Muscle layer of colon (tissue), 2 donors: ENCODE data around the gene CMTM1.
A peak's percentile ranks its signal among the peaks of the same experiment; 100 is the strongest.

Experiments used
- H3K27ac ChIP-seq: one replicate; pipeline ENCODE4 v1.7.0; 2013; ENCODE audit warnings: low read depth, mild to moderate bottlenecking, low read length, moderate library complexity
- H3K27me3 ChIP-seq, 2 donors: one replicate each; pipeline ENCODE4 v1.7.0; 2013; ENCODE audit warnings: low read length in 2 of 2, mild to moderate bottlenecking in 2 of 2; ENCODE audit not compliant: insufficient read depth in 2 of 2, control insufficient read depth in 1 of 2
- H3K36me3 ChIP-seq: one replicate; pipeline ENCODE4 v1.7.0; 2013; ENCODE audit warnings: mild to moderate bottlenecking, low read length; ENCODE audit not compliant: insufficient read depth
- H3K4me1 ChIP-seq: one replicate; pipeline ENCODE4 v1.7.0; 2013; ENCODE audit warnings: mild to moderate bottlenecking, low read length; ENCODE audit not compliant: insufficient read depth
- H3K4me3 ChIP-seq, 2 donors: one replicate each; pipeline ENCODE4 v1.7.0; 2013; ENCODE audit warnings: low read length in 2 of 2, low read depth in 1 of 2, mild to moderate bottlenecking in 1 of 2, moderate library complexity in 1 of 2
- H3K9ac ChIP-seq: one replicate; pipeline ENCODE4 v1.7.0; 2013; ENCODE audit warnings: low read length
- H3K9me3 ChIP-seq: one replicate; pipeline ENCODE4 v1.7.0; 2013; ENCODE audit warnings: mild to moderate bottlenecking, low read length
- donor health status: abdominal sarcoma.
- donor health status: Adenocarcinoma of cecum.

The CMTM1 gene

DNA sequence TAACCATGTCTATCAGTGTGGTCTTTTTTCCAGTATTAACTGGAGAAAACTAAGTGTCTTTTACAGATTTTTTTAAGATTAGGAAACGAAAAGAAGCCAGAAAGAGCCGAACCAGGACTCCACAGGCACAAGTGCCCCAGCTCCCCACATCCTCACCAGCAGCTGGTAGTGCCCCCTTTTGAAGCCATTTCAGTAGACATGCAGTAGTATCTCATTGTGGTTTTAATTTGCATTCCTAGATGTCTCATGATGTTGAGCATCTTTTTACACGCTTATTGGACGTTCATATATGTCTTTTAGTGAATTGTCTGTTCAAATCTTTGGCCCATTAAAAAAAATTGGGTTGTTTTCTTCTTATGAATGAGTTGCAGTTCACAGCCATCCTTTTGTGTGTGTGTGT is 33.5 kb downstream of the CMTM1 start:
- Histone ChIP-seq H3K36me3 (no peaks in the 10 kb centered on the region), H3K27me3 (peaks cover 0 to 13% of the 10 kb centered on the region in 2 donors), H3K4me3 (no peak overlapping the region), H3K27ac (no peak overlapping the region), H3K9ac (no peak overlapping the region), H3K9me3 (no peaks in the 10 kb centered on the region), H3K4me1 (peaks cover 9% of the 10 kb centered on the region)

DNA sequence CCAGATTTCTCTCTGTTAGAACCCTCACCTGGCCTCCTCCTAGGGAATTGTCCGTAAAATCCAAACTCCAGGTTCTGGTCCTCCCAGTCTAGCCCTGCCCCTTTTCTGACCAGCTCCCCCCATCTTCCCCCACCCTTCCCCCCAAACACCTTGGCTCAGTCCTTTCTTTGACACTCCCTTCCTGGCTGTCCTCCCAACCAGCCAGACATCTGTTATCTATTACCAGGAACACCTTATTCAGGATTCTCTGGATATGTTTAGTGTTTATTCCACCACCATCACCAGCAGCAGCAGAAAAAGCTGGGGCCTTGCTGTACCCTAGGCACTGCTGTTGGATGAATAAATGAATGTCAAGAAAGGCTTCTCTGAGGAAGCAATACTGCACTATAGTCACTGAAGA is 34.2 kb downstream of the CMTM1 start:
- Histone ChIP-seq H3K4me3 (no peak overlapping the region), H3K9me3 (no peaks in the 10 kb centered on the region), H3K4me1 (peaks cover 9% of the 10 kb centered on the region), H3K9ac (no peak overlapping the region), H3K27me3 (peaks cover 0 to 18% of the 10 kb centered on the region in 2 donors), H3K27ac (no peak overlapping the region), H3K36me3 (no peaks in the 10 kb centered on the region)

DNA sequence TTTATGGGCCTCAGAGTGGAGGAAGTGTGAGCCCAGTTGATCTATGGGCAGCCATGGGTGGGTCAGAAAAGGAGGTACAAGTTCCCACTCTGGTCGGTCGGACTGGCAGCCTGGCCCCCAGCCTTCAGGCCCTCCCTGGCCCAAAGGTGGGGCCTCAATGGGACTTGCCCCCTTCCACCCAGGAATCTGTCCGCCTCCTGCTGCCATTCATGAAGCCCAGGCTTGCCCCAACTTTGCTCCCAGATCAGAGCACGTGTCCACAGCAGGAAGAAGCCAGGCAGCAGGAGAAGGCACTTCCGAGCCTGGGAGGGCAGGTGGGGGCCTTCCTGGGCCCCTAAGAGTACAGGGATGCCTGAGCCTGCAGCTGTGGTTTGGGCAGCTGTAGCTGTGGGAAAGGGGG is 35.2 kb downstream of the CMTM1 start:
- no peaks in the 10 kb centered on the region for H3K9me3 ChIP-seq
- H3K27me3 ChIP-seq = peaks cover 0 to 19% of the 10 kb centered on the region in 2 donors
- peaks cover 9% of the 10 kb centered on the region for H3K4me1 ChIP-seq
- no peak overlapping the region for H3K9ac ChIP-seq
- H3K36me3 ChIP-seq = no peaks in the 10 kb centered on the region
- H3K27ac ChIP-seq = no peak overlapping the region
- H3K4me3 ChIP-seq = no peak overlapping the region

DNA sequence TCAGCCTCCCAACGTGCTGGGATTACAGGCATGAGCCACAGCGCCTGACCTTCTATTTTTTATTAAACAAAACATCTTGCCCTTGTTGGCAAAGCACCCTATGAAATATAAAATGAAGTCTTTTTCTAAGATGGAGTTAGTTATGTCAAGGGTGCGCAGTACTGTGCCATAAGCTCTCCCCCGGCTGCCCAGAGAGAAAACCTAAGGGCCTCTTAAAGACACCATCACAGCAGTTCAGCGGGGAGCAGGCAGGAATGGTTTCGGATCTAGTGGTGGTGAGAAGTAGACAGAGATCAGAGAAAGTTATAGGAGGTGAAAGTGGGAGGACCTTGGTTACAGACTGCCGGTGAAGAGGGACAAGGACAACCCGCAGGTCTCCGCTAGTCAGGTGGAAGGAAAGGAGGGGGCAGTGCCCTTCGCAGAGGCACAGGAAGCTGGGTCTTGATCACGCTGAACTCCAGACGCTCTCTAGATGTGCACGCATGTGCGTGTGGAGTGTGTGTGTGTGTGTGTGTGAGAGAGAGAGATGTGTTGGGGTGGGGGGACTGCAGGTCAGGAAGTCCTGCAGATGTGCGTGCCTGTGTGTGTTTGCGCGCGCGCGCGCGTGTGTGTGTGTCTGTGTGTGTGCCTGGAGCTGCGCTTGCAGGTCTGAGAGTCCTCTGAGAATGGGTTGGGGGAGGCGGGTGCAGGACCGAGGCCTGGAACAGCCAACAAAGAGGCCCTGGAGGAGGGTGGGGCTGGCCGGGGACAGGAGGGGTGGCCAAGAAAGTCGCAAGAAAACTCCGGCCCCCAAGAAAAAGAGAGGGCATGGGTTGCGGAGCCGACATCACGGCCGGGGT is 37.5 kb downstream of the CMTM1 start:
- Histone ChIP-seq H3K9ac (peak overlapping the region; percentile 0), H3K9me3 (no peaks in the 10 kb centered on the region), H3K27me3 (peaks cover 0 to 19% of the 10 kb centered on the region in 2 donors), H3K4me3 (peak overlapping the region; percentile 38 to 52), H3K36me3 (no peaks in the 10 kb centered on the region), H3K27ac (no peak overlapping the region), H3K4me1 (peaks cover 11% of the 10 kb centered on the region)

DNA sequence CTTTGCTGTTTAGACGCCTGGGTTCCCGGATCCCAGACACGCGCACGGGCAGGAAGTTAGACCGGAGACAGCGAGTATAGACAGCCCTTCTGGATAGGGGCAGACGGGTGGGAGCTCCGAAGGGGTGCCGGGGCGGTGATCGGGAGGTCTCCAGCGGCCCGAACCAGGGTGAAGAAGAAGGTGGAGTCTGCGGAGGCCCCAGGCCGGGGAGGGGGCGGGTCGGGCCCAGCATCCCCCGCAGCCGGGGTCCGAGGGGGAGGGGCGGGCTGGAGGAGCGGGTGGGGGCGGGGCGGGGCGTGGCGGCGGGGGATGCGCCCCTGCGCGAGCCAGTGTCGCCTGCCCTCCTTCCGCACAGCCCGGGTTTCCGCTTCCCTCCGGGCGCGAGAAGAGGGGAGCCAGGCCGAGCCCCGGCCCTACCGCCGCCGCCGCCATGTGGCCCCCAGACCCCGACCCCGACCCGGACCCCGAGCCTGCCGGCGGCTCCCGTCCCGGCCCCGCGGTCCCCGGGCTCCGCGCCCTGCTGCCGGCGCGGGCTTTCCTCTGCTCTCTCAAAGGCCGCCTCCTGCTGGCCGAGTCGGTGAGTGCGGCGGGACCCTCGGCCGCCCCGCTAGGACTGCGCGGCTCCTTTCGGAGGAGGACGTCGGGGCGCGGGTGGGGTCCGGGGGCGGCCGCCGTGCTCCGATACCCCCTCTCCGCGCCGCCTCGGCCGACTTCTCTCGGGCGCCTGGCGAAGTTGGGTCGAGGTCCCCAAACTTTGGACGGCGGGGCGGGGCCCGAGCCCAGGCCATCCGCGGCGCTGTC is 38.3 kb downstream of the CMTM1 start, which contains the start of gene CMTM3:
CMTM3 (plus strand) TSS at position 329 of the 801 bp plus-strand sequence; CDS start at position 431, 102 bp downstream.
- Histone ChIP-seq H3K27me3 (peaks cover 0 to 19% of the 10 kb centered on the region in 2 donors), H3K9me3 (no peaks in the 10 kb centered on the region), H3K4me1 (peaks cover 14% of the 10 kb centered on the region), H3K36me3 (peaks cover under 1% of the 10 kb centered on the region), H3K9ac (peak within 1 kb of the TSS; percentile 0), H3K27ac (peak within 1 kb of the TSS; percentile 58), H3K4me3 (peak within 1 kb of the TSS; percentile 52 to 74)

DNA sequence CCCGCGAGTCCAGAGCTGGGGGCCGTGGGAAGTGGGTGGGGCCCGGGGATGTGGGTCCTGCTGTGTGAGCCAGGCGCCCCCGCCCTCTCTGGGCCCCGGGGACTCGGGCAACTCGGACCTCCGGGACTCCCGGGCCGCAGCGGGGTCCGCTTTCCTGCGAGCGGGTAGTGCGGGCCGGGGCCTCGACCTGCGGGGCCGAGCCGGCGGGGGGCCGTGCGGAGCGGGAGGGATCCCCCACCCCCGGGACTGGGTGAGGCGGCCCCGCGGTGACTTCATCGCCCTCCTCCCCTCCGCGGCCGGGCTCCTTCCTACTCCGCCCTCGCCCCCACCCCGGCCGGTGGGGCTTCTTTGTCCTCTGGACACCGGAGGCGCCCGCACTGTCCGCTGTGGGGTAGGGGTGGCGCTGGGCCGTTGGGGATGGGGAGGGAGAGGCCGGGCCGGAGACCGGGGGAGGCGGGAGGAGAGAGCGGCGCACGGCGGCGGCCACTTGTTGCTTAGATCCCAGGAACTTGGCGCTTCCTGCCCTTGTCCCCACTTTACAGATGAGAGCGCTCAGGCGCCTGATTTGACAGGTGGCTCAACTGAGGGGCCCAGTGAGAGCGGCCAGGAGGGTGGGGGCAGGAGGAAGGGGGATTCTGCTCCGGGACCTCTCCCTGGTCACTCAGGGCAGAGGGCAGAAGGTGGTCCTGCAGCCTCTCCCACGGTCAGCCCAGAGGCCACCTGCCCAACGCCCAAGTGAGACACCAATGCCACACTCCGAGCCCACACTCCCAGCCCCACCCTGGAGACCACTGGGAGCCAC is 39.1 kb downstream of the CMTM1 start:
- Histone ChIP-seq H3K27ac (peak overlapping the region; percentile 58), H3K27me3 (peaks cover 0 to 19% of the 10 kb centered on the region in 2 donors), H3K9ac (no peak overlapping the region), H3K4me3 (peak overlapping the region; percentile 27 to 74), H3K9me3 (no peaks in the 10 kb centered on the region), H3K36me3 (peaks cover 7% of the 10 kb centered on the region), H3K4me1 (peaks cover 14% of the 10 kb centered on the region)

DNA sequence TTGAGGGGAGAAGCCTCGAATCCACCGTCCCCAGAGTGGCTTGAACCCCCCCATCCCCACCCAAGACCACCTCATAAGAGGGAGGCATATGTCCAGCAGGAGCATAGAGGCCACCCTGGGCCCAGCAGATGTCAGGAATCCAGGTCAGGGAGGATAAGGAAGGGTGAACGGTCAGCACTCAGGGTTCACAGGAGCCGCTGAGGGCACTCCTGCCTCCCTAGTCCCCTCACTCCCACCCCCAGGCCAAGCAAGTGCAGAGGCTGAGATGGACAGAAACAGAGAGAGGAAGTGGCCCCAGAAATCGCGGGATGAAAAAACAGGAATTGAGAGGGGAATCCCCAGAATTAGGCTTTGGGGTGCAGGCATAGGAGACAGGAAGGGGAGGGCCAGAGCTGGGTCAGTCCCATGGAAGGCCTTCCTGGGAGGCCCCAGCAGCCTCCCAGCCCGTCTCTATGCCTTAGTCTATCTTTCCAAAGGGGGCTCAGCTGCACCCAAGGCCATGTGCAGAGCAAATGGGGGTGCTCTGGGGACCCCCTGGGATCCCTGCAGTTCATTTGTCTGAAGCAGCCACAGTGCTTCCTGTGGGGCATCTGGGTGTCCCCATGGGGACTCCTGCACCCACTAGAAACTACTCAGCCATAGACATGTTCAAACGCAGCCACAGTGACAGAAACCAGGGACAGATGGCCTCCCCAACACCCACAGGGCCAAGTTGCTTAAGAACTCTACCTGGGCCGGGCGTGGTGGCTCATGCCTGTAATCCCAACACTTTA is 39.9 kb downstream of the CMTM1 start:
- H3K36me3 ChIP-seq = peaks cover 12% of the 10 kb centered on the region
- peaks cover 0 to 15% of the 10 kb centered on the region in 2 donors for H3K27me3 ChIP-seq
- H3K4me1 ChIP-seq = peaks cover 14% of the 10 kb centered on the region
- no peaks in the 10 kb centered on the region for H3K9me3 ChIP-seq
- peak overlapping the region; percentile 58 for H3K27ac ChIP-seq
- no peak overlapping the region for H3K9ac ChIP-seq
- H3K4me3 ChIP-seq = peak overlapping the region in 1 of 2 donors; percentile 27

DNA sequence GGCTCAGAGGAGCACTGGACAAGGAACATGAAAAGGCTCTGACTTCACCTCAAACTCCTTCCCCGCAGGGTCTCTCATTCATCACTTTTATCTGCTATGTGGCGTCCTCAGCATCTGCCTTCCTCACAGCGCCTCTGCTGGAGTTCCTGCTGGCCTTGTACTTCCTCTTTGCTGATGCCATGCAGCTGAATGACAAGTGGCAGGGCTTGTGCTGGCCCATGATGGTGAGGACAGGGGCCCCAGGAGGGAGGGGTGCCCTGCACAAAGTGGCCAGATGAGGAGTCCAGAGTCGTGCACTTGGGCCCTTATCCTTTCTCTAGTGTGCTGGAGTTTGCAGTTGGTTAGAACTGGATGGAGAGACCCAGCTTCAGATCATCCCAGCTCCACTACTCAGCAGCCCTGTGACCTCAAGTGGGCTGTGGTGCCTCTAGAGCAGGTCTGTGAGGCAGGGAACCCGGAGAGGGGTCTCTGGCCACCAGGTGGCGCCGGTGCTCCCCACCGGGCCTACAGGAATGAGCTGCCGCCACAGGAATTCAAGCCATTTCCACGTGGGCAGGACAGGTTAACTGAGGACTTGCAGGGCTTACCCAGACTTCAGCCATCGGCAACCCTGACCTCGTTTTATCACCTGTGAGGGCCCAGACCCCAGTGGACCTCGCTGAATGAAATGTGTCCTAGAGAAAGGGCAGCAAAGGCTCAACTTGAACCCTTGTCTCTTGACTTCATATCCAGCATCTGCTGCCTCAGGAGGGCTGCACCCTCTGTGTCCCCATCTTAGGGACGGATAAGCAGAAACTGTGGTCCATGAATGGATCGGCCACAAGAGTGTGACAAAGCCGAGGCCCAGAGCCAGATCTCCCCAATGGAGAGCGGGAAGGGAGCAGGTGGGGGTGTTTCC is 42.3 kb downstream of the CMTM1 start:
- peaks cover 12% of the 10 kb centered on the region for H3K4me1 ChIP-seq
- no peak overlapping the region for H3K27ac ChIP-seq
- H3K4me3 ChIP-seq = no peak overlapping the region
- H3K36me3 ChIP-seq = peaks cover 28% of the 10 kb centered on the region
- H3K27me3 ChIP-seq = peaks cover 0 to 14% of the 10 kb centered on the region in 2 donors
- no peak overlapping the region for H3K9ac ChIP-seq
- H3K9me3 ChIP-seq = no peaks in the 10 kb centered on the region

DNA sequence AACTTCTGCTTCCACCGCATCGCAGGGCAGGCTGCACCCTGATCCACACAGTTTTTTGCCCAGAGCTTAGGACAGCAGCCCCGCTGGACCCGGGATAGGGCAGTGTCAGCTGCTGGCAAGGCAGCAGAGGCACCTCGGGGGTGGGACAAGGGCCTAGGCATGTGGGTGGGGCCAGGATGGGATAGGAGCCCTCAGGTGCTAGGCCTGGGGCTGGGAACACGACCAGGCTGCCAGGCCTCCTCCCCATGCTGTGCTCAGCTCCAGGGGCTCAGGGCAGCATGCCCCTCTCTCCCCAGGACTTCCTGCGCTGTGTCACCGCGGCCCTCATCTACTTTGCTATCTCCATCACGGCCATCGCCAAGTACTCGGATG is 42.9 kb downstream of the CMTM1 start:
- Histone ChIP-seq H3K9ac (no peak overlapping the region), H3K4me1 (peaks cover 6% of the 10 kb centered on the region), H3K36me3 (peaks cover 28% of the 10 kb centered on the region)

More for the DNA sequence above, 42.9 kb downstream of the CMTM1 start:
- Histone ChIP-seq H3K4me3 (no peak overlapping the region), H3K9me3 (no peaks in the 10 kb centered on the region), H3K27me3 (peaks cover 0 to 7% of the 10 kb centered on the region in 2 donors), H3K27ac (no peak overlapping the region)
